Endodermal cell (in vitro differentiated cells): Measurements from ENCODE around the gene IL22RA1. TPM values are rescaled to one million over a fixed set of nuclear protein-coding genes. Genes with fewer than 3 reads are reported as not detected.

Experiments used
- DNase-seq: peaks from one replicate; pipeline ENCODE4 v3.0.0-alpha.2; 2017
- H3K27ac ChIP-seq: 2 replicates; pipeline ENCODE4 v1.5.1; 2013; ENCODE audit warnings: mild to moderate bottlenecking, low read depth, low read length, moderate library complexity
- H3K27me3 ChIP-seq: 2 replicates; pipeline ENCODE4 v1.6.1; 2013; ENCODE audit warnings: mild to moderate bottlenecking, low read length, moderate library complexity; ENCODE audit not compliant: insufficient read depth, control insufficient read depth, poor library complexity, severe bottlenecking
- H3K36me3 ChIP-seq: 2 replicates; pipeline ENCODE4 v1.7.0; 2013; ENCODE audit warnings: mild to moderate bottlenecking, low read length, moderate library complexity; ENCODE audit not compliant: control insufficient read depth, insufficient read depth
- H3K4me1 ChIP-seq: one replicate; pipeline ENCODE4 v1.7.0; 2013; ENCODE audit warnings: low read length; ENCODE audit not compliant: control insufficient read depth, insufficient read depth
- H3K4me3 ChIP-seq: 2 replicates; pipeline ENCODE4 v1.5.1; 2013; ENCODE audit warnings: mild to moderate bottlenecking, low read length, moderate library complexity
- H3K9ac ChIP-seq: 2 replicates; pipeline ENCODE4 v1.6.1; 2013; ENCODE audit warnings: mild to moderate bottlenecking, low read length, moderate library complexity; ENCODE audit not compliant: poor library complexity, severe bottlenecking; ENCODE audit errors: extremely low read depth
- H3K9me3 ChIP-seq: 2 replicates; pipeline ENCODE4 v1.6.1; 2013; ENCODE audit warnings: mild to moderate bottlenecking, low read length, moderate library complexity; ENCODE audit not compliant: control insufficient read depth
- H3K27ac Mint-ChIP-seq: 2 replicates; pipeline ENCODE4 v1.8.0; 2020; ENCODE audit warnings: mixed read lengths
- H3K27me3 Mint-ChIP-seq: 2 replicates; pipeline ENCODE4 v1.8.0; 2021; ENCODE audit warnings: mild to moderate bottlenecking, mixed read lengths; ENCODE audit not compliant: insufficient read depth
- H3K36me3 Mint-ChIP-seq: 2 replicates; pipeline ENCODE4 v1.8.0; 2020; ENCODE audit warnings: low read depth, mixed read lengths
- H3K4me1 Mint-ChIP-seq: 2 replicates; pipeline ENCODE4 v1.8.0; 2020; ENCODE audit warnings: mixed read lengths
- H3K4me3 Mint-ChIP-seq: 2 replicates; pipeline ENCODE4 v1.8.0; 2020; ENCODE audit warnings: mild to moderate bottlenecking, moderate library complexity, mixed read lengths
- H3K9me3 Mint-ChIP-seq: 2 replicates; pipeline ENCODE4 v1.8.0; 2020; ENCODE audit warnings: mild to moderate bottlenecking, mixed read lengths
- WGBS, 2 experiments: methylation state at CpG; one replicate each; pipeline versions ENCODE4 v1.1.5 to v1.1.7; 2013; ENCODE audit warnings: missing lambda C conversion rate in 2 of 2, mixed read lengths in 1 of 2; ENCODE audit not compliant: insufficient coverage in 1 of 2, insufficient read length in 1 of 2; 5-methylcytosine and 5-hydroxymethylcytosine counted together
- total RNA-seq, 2 donors: library from RNA; stranded (reverse); fragmentation: NEBNext Ultra II Directional in 1 of 2; extraction: Animal tissue kit (Norgen Biotek cat#: 25700) in 1 of 2; gene quantifications; 2 replicates in 1 of 2; 3 replicates in 1 of 2; pipeline ENCODE4 v1.2.1, GENCODE V29; 2021
- TF ChIP-seq, protein P1 (sequence below): fragments of 200-600 bp; sonication (generic); conservative IDR thresholded peaks from 2 replicates; pipeline ENCODE4 v1.5.0; 2021; ENCODE audit warnings: antibody characterized with exemption, mild to moderate bottlenecking

The IL22RA1 gene
- total RNA-seq, 2 donors from 2014 or later, result not detected

- Histone ChIP-seq H3K9ac (no peak overlapping the region), H3K4me1 (peaks cover 4% of the 10 kb centered on the region), H3K27me3 (no peaks in the 10 kb centered on the region), H3K27ac (no peak overlapping the region), H3K4me3 (no peak overlapping the region), H3K9me3 (no peaks in the 10 kb centered on the region), H3K36me3 (no peaks in the 10 kb centered on the region)
- Mint-ChIP-seq H3K9me3 (no peaks in the 10 kb centered on the region), H3K36me3 (no peaks in the 10 kb centered on the region), H3K4me1 (peaks cover 41% of the 10 kb centered on the region), H3K27ac (no peak overlapping the region), H3K4me3 (no peak overlapping the region), H3K27me3 (no peaks in the 10 kb centered on the region)
- 80 to 100% methylated on average over 1 to 6 of the region's 6 CpGs for WGBS, 2 experiments
- TF ChIP-seq, protein P1, sequence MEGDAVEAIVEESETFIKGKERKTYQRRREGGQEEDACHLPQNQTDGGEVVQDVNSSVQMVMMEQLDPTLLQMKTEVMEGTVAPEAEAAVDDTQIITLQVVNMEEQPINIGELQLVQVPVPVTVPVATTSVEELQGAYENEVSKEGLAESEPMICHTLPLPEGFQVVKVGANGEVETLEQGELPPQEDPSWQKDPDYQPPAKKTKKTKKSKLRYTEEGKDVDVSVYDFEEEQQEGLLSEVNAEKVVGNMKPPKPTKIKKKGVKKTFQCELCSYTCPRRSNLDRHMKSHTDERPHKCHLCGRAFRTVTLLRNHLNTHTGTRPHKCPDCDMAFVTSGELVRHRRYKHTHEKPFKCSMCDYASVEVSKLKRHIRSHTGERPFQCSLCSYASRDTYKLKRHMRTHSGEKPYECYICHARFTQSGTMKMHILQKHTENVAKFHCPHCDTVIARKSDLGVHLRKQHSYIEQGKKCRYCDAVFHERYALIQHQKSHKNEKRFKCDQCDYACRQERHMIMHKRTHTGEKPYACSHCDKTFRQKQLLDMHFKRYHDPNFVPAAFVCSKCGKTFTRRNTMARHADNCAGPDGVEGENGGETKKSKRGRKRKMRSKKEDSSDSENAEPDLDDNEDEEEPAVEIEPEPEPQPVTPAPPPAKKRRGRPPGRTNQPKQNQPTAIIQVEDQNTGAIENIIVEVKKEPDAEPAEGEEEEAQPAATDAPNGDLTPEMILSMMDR, result no peak
- DNase-seq, result no peak
These were observed 4.9 kb upstream of the IL22RA1 start for GRCh38 chr1:24147816-24148215.

DNA sequence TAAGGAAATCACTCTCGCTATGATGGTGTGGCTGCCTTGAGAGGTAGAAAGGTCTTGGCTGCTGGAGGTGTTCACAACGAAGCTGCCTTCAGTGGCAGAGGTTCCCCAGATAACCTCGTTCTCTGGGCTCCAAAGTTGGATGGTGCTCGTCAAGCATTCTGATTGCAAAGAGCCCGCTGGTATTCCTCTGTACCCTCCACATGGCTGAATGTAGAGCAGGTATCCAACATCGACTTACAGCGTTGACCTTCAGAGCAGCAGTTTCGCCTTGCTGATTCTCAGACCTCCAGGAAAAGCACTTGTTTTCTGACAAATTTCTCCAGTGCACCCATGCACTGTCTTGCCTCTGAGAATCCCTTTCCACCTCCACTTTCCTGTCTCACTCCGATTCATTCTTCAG is 4.3 kb upstream of the IL22RA1 start:
- no peaks in the 10 kb centered on the region for H3K9me3 Mint-ChIP-seq
- no peaks in the 10 kb centered on the region for H3K36me3 ChIP-seq
- H3K9ac ChIP-seq, result no peak overlapping the region
- WGBS, 2 experiments, result 91 to 97% methylated on average over 9 of the region's 9 CpGs
- no peak overlapping the region for H3K27ac Mint-ChIP-seq
- H3K27me3 ChIP-seq, result no peaks in the 10 kb centered on the region
- no peaks in the 10 kb centered on the region for H3K9me3 ChIP-seq
- no peak overlapping the region for H3K4me3 Mint-ChIP-seq
- DNase-seq, result no peak
- no peaks in the 10 kb centered on the region for H3K36me3 Mint-ChIP-seq
- H3K4me1 Mint-ChIP-seq, result peaks cover 35% of the 10 kb centered on the region
- H3K4me1 ChIP-seq, result peaks cover 4% of the 10 kb centered on the region
- no peak overlapping the region for H3K27ac ChIP-seq
- no peaks in the 10 kb centered on the region for H3K27me3 Mint-ChIP-seq
- TF ChIP-seq, protein P1, result no peak
- no peak overlapping the region for H3K4me3 ChIP-seq

- H3K27me3 Mint-ChIP-seq, result peaks cover 1% of the 10 kb centered on the region
- no peaks in the 10 kb centered on the region for H3K9me3 ChIP-seq
- no peak overlapping the region for H3K4me3 Mint-ChIP-seq
- H3K27ac ChIP-seq, result no peak overlapping the region
- DNase-seq, result no peak
- TF ChIP-seq, protein P1, result no peak
- no peaks in the 10 kb centered on the region for H3K36me3 ChIP-seq
- H3K4me3 ChIP-seq, result no peak overlapping the region
- no peaks in the 10 kb centered on the region for H3K36me3 Mint-ChIP-seq
- H3K9me3 Mint-ChIP-seq, result no peaks in the 10 kb centered on the region
- no peak overlapping the region for H3K9ac ChIP-seq
- H3K27me3 ChIP-seq, result no peaks in the 10 kb centered on the region
- peaks cover 17% of the 10 kb centered on the region for H3K4me1 Mint-ChIP-seq
- H3K4me1 ChIP-seq, result peaks cover 4% of the 10 kb centered on the region
- H3K27ac Mint-ChIP-seq, result peak overlapping the region; percentile 17
- 91 to 94% methylated on average over 3 to 10 of the region's 10 CpGs for WGBS, 2 experiments
These were observed 1.5 kb downstream of the IL22RA1 start for GRCh38 chr1:24141311-24141997.
